Amniotic epithelial cell (primary cell): ENCODE data around the gene DOK3.

ENCODE experiments used
- DNase-seq: peaks from one replicate; pipeline ENCODE4 v3.0.0-alpha.2; 2010; ENCODE audit warnings: low read depth

The DOK3 gene

GRCh38 chr5:177512736-177513380 lies 3.2 kb upstream of the DOK3 start:
- no peak for DNase-seq

GRCh38 chr5:177511796-177512675 lies 2.4 kb upstream of the DOK3 start:
- DNase-seq = no peak

- DNase-seq = no peak
These were observed 1.6 kb upstream of the DOK3 start for GRCh38 chr5:177511181-177511580.

- DNase-seq = no peak
These were observed 984 bp upstream of the DOK3 start for GRCh38 chr5:177510567-177511053.

- no peak for DNase-seq
These were observed 453 bp upstream of the DOK3 start for GRCh38 chr5:177509991-177510566.

GRCh38 chr5:177508837-177509236 lies 789 bp downstream of the DOK3 start:
- DNase-seq = no peak

GRCh38 chr5:177508221-177508611 lies 1.4 kb downstream of the DOK3 start:
- DNase-seq = no peak

GRCh38 chr5:177507596-177508220 lies 1.9 kb downstream of the DOK3 start:
- no peak for DNase-seq

GRCh38 chr5:177507165-177507564 lies 2.5 kb downstream of the DOK3 start:
- DNase-seq = peak; percentile 27

GRCh38 chr5:177505075-177505474 lies 4.6 kb downstream of the DOK3 start:
- DNase-seq = no peak

- DNase-seq = no peak
These were observed 5.3 kb downstream of the DOK3 start for GRCh38 chr5:177504086-177505056.

- no peak for DNase-seq
These were observed 6.1 kb downstream of the DOK3 start for GRCh38 chr5:177503351-177504085.

- no peak for DNase-seq
These were observed 6.7 kb downstream of the DOK3 start for GRCh38 chr5:177502886-177503285.

GRCh38 chr5:177501874-177502678 lies 7.5 kb downstream of the DOK3 start:
- DNase-seq = no peak

- DNase-seq = peak; percentile 73
These were observed 8.7 kb downstream of the DOK3 start for GRCh38 chr5:177500685-177501522.

- no peak for DNase-seq
These were observed 9.8 kb downstream of the DOK3 start for GRCh38 chr5:177499842-177500241.

GRCh38 chr5:177498013-177498787 lies 11.4 kb downstream of the DOK3 start:
- DNase-seq = no peak
